ENCODE results near the gene COG5. TPM values are rescaled to one million over a fixed set of nuclear protein-coding genes. Genes with fewer than 3 reads are reported as not detected.

Gene COG5
- total RNA-seq, 2 experiments from 2014 or later: 37.6 to 40.3 TPM

DNA sequence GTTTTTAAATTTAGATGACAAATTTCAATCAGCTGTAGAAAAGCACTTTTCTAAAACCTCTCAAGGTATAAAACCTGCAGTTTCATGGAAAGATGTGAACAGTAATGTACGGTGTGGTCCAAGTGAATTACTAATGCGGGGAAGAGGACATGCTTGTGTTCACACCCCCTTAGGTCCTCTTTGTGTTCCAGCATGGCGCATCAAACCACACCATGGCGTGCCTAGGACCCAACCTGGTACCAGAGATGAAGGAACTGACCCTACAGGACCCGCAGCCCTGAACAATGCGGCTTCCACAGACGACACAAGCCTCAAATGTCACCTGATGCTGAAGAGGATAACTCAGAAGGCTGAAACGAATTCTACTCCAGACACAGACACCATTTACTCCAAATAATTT is 175.1 kb downstream of the COG5 start:
- peaks cover 1% of the 10 kb centered on the region for H3K36me3 Mint-ChIP-seq (ENCODE audit: low read depth)
- H3K9me3 Mint-ChIP-seq: no peaks in the 10 kb centered on the region
- DNase-seq: no peak
- H3K27ac Mint-ChIP-seq: no peak overlapping the region
- ChIA-PET POLR2A (no interaction called here), CTCF (no interaction called here)
- H3K4me3 Mint-ChIP-seq: no peak overlapping the region
- no peaks in the 10 kb centered on the region for H3K27me3 Mint-ChIP-seq
- TF ChIP-seq, protein P1, sequence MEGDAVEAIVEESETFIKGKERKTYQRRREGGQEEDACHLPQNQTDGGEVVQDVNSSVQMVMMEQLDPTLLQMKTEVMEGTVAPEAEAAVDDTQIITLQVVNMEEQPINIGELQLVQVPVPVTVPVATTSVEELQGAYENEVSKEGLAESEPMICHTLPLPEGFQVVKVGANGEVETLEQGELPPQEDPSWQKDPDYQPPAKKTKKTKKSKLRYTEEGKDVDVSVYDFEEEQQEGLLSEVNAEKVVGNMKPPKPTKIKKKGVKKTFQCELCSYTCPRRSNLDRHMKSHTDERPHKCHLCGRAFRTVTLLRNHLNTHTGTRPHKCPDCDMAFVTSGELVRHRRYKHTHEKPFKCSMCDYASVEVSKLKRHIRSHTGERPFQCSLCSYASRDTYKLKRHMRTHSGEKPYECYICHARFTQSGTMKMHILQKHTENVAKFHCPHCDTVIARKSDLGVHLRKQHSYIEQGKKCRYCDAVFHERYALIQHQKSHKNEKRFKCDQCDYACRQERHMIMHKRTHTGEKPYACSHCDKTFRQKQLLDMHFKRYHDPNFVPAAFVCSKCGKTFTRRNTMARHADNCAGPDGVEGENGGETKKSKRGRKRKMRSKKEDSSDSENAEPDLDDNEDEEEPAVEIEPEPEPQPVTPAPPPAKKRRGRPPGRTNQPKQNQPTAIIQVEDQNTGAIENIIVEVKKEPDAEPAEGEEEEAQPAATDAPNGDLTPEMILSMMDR (IDR thresholded peaks at IDR 0.05): no peak
- no peaks in the 10 kb centered on the region for H3K4me1 Mint-ChIP-seq (ENCODE audit: low read depth)
- ATAC-seq: no peak
- intact Hi-C loops (cut with micrococcal nuclease): no loop called here

DNA sequence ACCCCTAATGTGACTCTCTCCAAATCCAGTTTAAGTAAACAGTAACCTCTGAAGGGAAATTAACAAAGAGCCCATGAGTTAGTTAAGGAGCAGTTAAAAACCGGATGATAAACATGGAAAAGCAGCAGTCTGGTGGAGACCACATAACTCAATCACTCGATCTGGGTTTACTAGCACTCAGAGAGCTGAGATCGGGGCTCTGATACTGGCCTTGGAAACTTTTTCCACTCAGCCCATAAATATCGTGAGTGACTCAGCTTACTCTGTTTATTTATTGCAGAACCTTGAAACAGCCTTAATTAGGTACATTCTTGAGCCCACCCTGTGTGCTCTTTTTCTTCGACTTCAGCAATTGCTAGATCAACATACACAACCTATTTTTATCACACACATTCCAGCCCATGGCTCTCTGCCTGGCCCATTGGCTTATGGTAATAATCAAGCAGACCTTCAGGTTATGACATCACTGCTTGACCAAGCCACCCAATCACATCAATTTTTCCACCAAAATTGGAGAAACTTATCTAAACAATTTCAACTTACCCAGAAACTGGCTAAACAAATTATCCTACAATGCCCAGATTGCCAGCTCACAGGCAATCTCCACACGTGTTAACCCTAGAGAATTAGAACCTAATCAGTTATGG is 176.0 kb downstream of the COG5 start:
- ChIA-PET CTCF (interaction anchor here (1.5 kb wide), 1 partner anchor 14 kb away, joined by 5 read pairs; no protein-coding TSS in a partner anchor), POLR2A (no interaction called here)
- no peak for DNase-seq
- no peaks in the 10 kb centered on the region for H3K9me3 Mint-ChIP-seq
- TF ChIP-seq, protein P1 (IDR thresholded peaks at IDR 0.05): no peak
- H3K4me3 Mint-ChIP-seq: no peak overlapping the region
- intact Hi-C loops (cut with micrococcal nuclease): no loop called here
- no peaks in the 10 kb centered on the region for H3K27me3 Mint-ChIP-seq
- no peak for ATAC-seq
- H3K27ac Mint-ChIP-seq: no peak overlapping the region
- no peaks in the 10 kb centered on the region for H3K4me1 Mint-ChIP-seq (ENCODE audit: low read depth)
- peaks cover 1% of the 10 kb centered on the region for H3K36me3 Mint-ChIP-seq (ENCODE audit: low read depth)

DNA sequence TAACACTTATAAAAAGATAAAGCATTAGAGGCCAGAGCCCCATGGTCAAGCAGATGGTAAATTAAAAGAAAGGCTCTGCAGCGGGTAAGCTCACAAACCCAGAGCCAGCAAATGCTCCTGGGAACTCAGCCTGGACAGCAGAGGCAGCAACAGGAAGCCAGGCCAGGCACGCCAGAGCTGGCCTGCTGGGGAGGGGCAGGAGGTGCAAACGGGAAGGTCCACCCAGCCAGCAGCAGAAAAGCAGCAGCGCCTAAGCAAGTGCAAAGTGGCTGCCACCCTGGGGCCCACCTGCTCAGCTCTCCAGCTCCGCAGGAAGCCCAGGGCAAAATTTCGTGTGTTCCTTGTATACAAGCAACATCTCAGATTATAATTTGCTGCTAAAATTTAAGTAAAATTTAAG is 176.6 kb downstream of the COG5 start:
- H3K36me3 Mint-ChIP-seq (ENCODE audit: low read depth): peaks cover 1% of the 10 kb centered on the region
- TF ChIP-seq, protein P1 (IDR thresholded peaks at IDR 0.05): no peak
- no peak overlapping the region for H3K4me3 Mint-ChIP-seq
- intact Hi-C loops (cut with micrococcal nuclease): no loop called here
- ATAC-seq (no peak), DNase-seq (no peak)
- CTCF ChIA-PET: interaction anchor here (1.5 kb wide), 1 partner anchor 15 kb away, joined by 5 read pairs; no protein-coding TSS in a partner anchor
- no peaks in the 10 kb centered on the region for H3K4me1 Mint-ChIP-seq (ENCODE audit: low read depth)
- H3K27ac Mint-ChIP-seq: no peak overlapping the region
- POLR2A ChIA-PET: no interaction called here
- H3K9me3 Mint-ChIP-seq: no peaks in the 10 kb centered on the region
- H3K27me3 Mint-ChIP-seq: no peaks in the 10 kb centered on the region

DNA sequence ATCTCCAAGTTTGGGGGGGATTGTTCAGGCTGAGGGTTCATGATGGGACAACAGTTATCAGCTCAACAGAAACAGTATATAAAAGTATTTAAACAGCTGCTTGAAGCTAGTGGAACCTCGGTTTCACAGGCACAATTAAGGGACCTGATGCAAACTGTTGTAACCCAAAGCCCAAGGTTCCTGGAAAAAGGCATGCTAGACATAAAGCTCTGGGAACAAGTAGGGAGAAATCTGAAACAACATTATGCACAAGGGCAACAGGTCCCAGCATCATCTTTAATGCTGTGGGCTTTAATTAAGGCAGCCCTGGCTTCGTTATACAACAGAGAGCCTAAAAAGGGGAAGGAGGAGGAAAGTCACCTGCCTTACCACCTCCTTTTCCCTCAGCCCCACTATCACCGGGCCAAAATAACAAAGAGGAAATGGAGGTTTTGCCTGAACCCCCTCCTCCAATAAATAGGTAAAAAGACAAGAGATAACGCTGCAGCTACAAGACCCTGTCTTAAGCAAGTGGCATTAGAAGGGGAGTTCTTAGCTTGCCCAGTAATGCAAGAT is 177.1 kb downstream of the COG5 start:
- Mint-ChIP-seq H3K27me3 (no peaks in the 10 kb centered on the region), H3K4me1 (ENCODE audit: low read depth) (no peaks in the 10 kb centered on the region), H3K36me3 (ENCODE audit: low read depth) (peaks cover 1% of the 10 kb centered on the region), H3K27ac (no peak overlapping the region), H3K9me3 (no peaks in the 10 kb centered on the region), H3K4me3 (no peak overlapping the region)
- no peak for DNase-seq
- intact Hi-C loops (cut with micrococcal nuclease): no loop called here
- TF ChIP-seq, protein P1 (IDR thresholded peaks at IDR 0.05): no peak
- ATAC-seq: no peak
- POLR2A ChIA-PET: no interaction called here
- CTCF ChIA-PET: interaction anchor here (1.5 kb wide), 1 partner anchor 15 kb away, joined by 5 read pairs; no protein-coding TSS in a partner anchor

- intact Hi-C loops (cut with micrococcal nuclease): no loop called here
- ATAC-seq (no peak), DNase-seq (no peak)
- Mint-ChIP-seq H3K27me3 (no peaks in the 10 kb centered on the region), H3K27ac (no peak overlapping the region), H3K4me1 (ENCODE audit: low read depth) (no peaks in the 10 kb centered on the region), H3K9me3 (no peaks in the 10 kb centered on the region), H3K4me3 (no peak overlapping the region), H3K36me3 (ENCODE audit: low read depth) (no peaks in the 10 kb centered on the region)
- ChIA-PET POLR2A (no interaction called here), CTCF (interaction anchor here (0.8 to 1.8 kb wide), 3 partner anchors 10 to 20 kb away, joined by 3 to 4 read pairs (median 4); no protein-coding TSS in a partner anchor)
- TF ChIP-seq, protein P1 (IDR thresholded peaks at IDR 0.05): no peak
Measured at GRCh38 chr7:107384025-107384424, 179.7 kb downstream of the COG5 start.
